GM10248 (cell line): Measurements from ENCODE around the gene LMBRD1.

Experiments
- CTCF ChIA-PET: fragments of 300-600 bp; sonication (Branson Sonifier 250); formaldehyde crosslinking; extraction: SDS; loops from one replicate; lab custom pipeline; 2021; ENCODE audit warnings: antibody characterized with exemption; lab: Yijun Ruan, JAX
- POLR2A ChIA-PET: fragments of 350-650 bp; sonication (Branson Sonifier 250); formaldehyde crosslinking; extraction: SDS; loops from one replicate; lab custom pipeline; 2020; ENCODE audit warnings: antibody characterized with exemption; lab: Yijun Ruan, JAX
- DNase-seq: peaks from one replicate; pipeline ENCODE4 v3.0.0; 2012; ENCODE audit errors: extremely low spot score
- CTCF ChIP-seq: IDR thresholded peaks from 2 replicates; pipeline ENCODE4 v1.5.1; 2012; ENCODE audit warnings: mild to moderate bottlenecking, low read depth; ENCODE audit errors: extremely low read depth, missing control alignments, control extremely low read depth

Gene LMBRD1

GRCh38 chr6:69796642-69797390 lies at the start of gene LMBRD1:
Gene LMBRD1 (minus strand): TSS chr6:69797010. CDS start chr6:69796881, 129 bp downstream.
- DNase-seq = peak; percentile 95
- ChIA-PET CTCF (interaction anchor here (0.6 to 7.9 kb wide), 36 partner anchors 9 to 546 kb away, joined by 3 to 79 read pairs (median 4); partner anchors contain the start of gene COL19A1), POLR2A (interaction anchor here (0.6 kb wide), 1 partner anchor 94 kb away, joined by 3 read pairs; no protein-coding TSS in a partner anchor)
- peak; percentile 94 for TF ChIP-seq CTCF

- DNase-seq = no peak
- no peak for TF ChIP-seq CTCF
- CTCF ChIA-PET = no interaction called here
- POLR2A ChIA-PET = no interaction called here
Measured at GRCh38 chr6:69846312-69846711, 49.5 kb upstream of the LMBRD1 start.

GRCh38 chr6:69843189-69843588 lies 46.4 kb upstream of the LMBRD1 start:
- CTCF ChIA-PET = interaction anchor here (1.1 kb wide), 1 partner anchor 10 kb away, joined by 3 read pairs; no protein-coding TSS in a partner anchor
- no peak for TF ChIP-seq CTCF
- no peak for DNase-seq
- POLR2A ChIA-PET = no interaction called here

- CTCF ChIA-PET = interaction anchor here (1.3 to 1.4 kb wide), 2 partner anchors 26 to 266 kb away, joined by 3 to 6 read pairs; no protein-coding TSS in a partner anchor
- DNase-seq = no peak
- no peak for TF ChIP-seq CTCF
- POLR2A ChIA-PET = no interaction called here
Measured at GRCh38 chr6:69841862-69842261, 45.1 kb upstream of the LMBRD1 start.

- POLR2A ChIA-PET = no interaction called here
- peak; percentile 88 for TF ChIP-seq CTCF
- CTCF ChIA-PET = interaction anchor here (1.0 to 2.6 kb wide), 5 partner anchors 21 to 331 kb away, joined by 3 to 17 read pairs (median 6); partner anchors contain the start of gene COL19A1
- peak; percentile 23 for DNase-seq
Measured at GRCh38 chr6:69835414-69836179, 38.8 kb upstream of the LMBRD1 start.

- DNase-seq = no peak
- no peak for TF ChIP-seq CTCF
- ChIA-PET POLR2A (no interaction called here), CTCF (interaction anchor here (0.9 to 1.1 kb wide), 3 partner anchors 10 to 276 kb away, joined by 3 read pairs; no protein-coding TSS in a partner anchor)
Measured at GRCh38 chr6:69832558-69832957, 35.7 kb upstream of the LMBRD1 start.
